SK-N-SH treated with all-trans-retinoic acid at 6 μM for 48 hours (cell line): ENCODE measurements around the gene C22orf31.

Source experiments
- ATAC-seq: fragments of 200-7000 bp; cut with Tn5 transposase; 3 replicates; pipeline ENCODE4 v1.9.1; 2020; ENCODE audit warnings: mild to moderate bottlenecking, moderate library complexity
- ARNTL ChIP-seq: fragments of 450-650 bp; formaldehyde crosslinking; IDR thresholded peaks from 2 replicates; pipeline ENCODE4 v1.5.0; 2020; ENCODE audit warnings: low read depth, mild to moderate bottlenecking, moderate library complexity, borderline replicate concordance
- BACH2 ChIP-seq: fragments of 250-450 bp; sonication (Bioruptor Pico); IDR thresholded peaks from 2 replicates; pipeline ENCODE4 v1.9.0; 2021; ENCODE audit warnings: mild to moderate bottlenecking, borderline replicate concordance
- CSDC2 ChIP-seq: fragments of 250-450 bp; sonication (Bioruptor Pico); IDR thresholded peaks from 2 replicates; pipeline ENCODE4 v1.5.0; 2020; ENCODE audit warnings: mild to moderate bottlenecking, moderate library complexity
- CSRNP3 ChIP-seq: fragments of 250-450 bp; sonication (Bioruptor Pico); IDR thresholded peaks from 2 replicates; pipeline ENCODE4 v1.5.1; 2021; ENCODE audit warnings: mild to moderate bottlenecking, moderate library complexity
- ESRRG ChIP-seq: fragments of 250-450 bp; sonication (Bioruptor Pico); IDR thresholded peaks from 2 replicates; pipeline ENCODE4 v1.6.1; 2021; ENCODE audit warnings: mild to moderate bottlenecking
- ISL1 ChIP-seq: fragments of 250-450 bp; sonication (Bioruptor Pico); IDR thresholded peaks from 2 replicates; pipeline ENCODE4 v2.1.2; 2022; ENCODE audit warnings: mild to moderate bottlenecking, moderate library complexity
- OSR1 ChIP-seq: fragments of 250-450 bp; sonication (Bioruptor Pico); IDR thresholded peaks from 2 replicates; pipeline ENCODE4 v1.8.0; 2022; ENCODE audit warnings: moderate library complexity, mild to moderate bottlenecking, inconsistent platforms
- PATZ1 ChIP-seq: fragments of 250-450 bp; sonication (Bioruptor Pico); IDR thresholded peaks from 2 replicates; pipeline ENCODE4 v1.8.0; 2020; ENCODE audit warnings: mild to moderate bottlenecking, moderate library complexity, borderline replicate concordance
- PPARA ChIP-seq: fragments of 250-450 bp; sonication (Bioruptor Pico); IDR thresholded peaks from 2 replicates; pipeline ENCODE4 v1.5.0; 2020; ENCODE audit warnings: mild to moderate bottlenecking, borderline replicate concordance
- RARB ChIP-seq: fragments of 250-450 bp; sonication (Bioruptor Pico); IDR thresholded peaks from 2 replicates; pipeline ENCODE4 v1.8.0; 2021; ENCODE audit warnings: mild to moderate bottlenecking, moderate library complexity
- TCF4 ChIP-seq: fragments of 250-450 bp; sonication (Bioruptor Pico); IDR thresholded peaks from 2 replicates; pipeline ENCODE4 v1.8.0; 2021; ENCODE audit warnings: mild to moderate bottlenecking, moderate library complexity, borderline replicate concordance
- TOX ChIP-seq: fragments of 250-450 bp; sonication (Bioruptor Pico); IDR thresholded peaks from 2 replicates; pipeline ENCODE4 v1.8.0; 2021; ENCODE audit warnings: mild to moderate bottlenecking, moderate library complexity, borderline replicate concordance
- ZC3H10 ChIP-seq: fragments of 250-450 bp; sonication (Bioruptor Pico); IDR thresholded peaks from 2 replicates; pipeline ENCODE4 v1.5.1; 2021; ENCODE audit warnings: mild to moderate bottlenecking, moderate library complexity
- ZFP30 ChIP-seq: fragments of 450-650 bp; formaldehyde crosslinking; IDR thresholded peaks from 2 replicates; pipeline ENCODE4 v1.5.0; 2022; ENCODE audit warnings: mild to moderate bottlenecking, moderate library complexity
- ZNF565 ChIP-seq: fragments of 450-650 bp; formaldehyde crosslinking; conservative IDR thresholded peaks from 2 replicates; pipeline ENCODE4 v1.5.0; 2020; ENCODE audit warnings: low read depth, mild to moderate bottlenecking, moderate library complexity
- ZNF70 ChIP-seq: fragments of 450-650 bp; formaldehyde crosslinking; IDR thresholded peaks from 2 replicates; pipeline ENCODE4 v1.5.0; 2020; ENCODE audit warnings: mild to moderate bottlenecking, moderate library complexity
- ZNF8 ChIP-seq: fragments of 450-650 bp; formaldehyde crosslinking; IDR thresholded peaks from 2 replicates; pipeline ENCODE4 v1.5.0; 2020; ENCODE audit warnings: mild to moderate bottlenecking, moderate library complexity
- TF ChIP-seq, protein P1 (sequence below): fragments of 250-450 bp; sonication (Bioruptor Pico); IDR thresholded peaks from 2 replicates; pipeline ENCODE4 v1.5.0; 2020; ENCODE audit warnings: mild to moderate bottlenecking, moderate library complexity
- TF ChIP-seq, protein P2 (sequence below): fragments of 250-450 bp; sonication (Bioruptor Pico); IDR thresholded peaks from 2 replicates; pipeline ENCODE4 v1.5.1; 2020; ENCODE audit warnings: low read depth, mild to moderate bottlenecking, moderate library complexity
- TF ChIP-seq, protein P3 (sequence below): fragments of 250-450 bp; sonication (Bioruptor Pico); IDR thresholded peaks from 2 replicates; pipeline ENCODE4 v1.8.0; 2021; ENCODE audit warnings: low read depth, mild to moderate bottlenecking, moderate library complexity, borderline replicate concordance

Gene C22orf31

GRCh38 chr22:29095459-29095858 is 33.8 kb upstream of the C22orf31 start:
- TF ChIP-seq TCF4: no peak
- TF ChIP-seq RARB (CRISPR knock-in tag): no peak
- no peak for TF ChIP-seq ZNF8 (CRISPR knock-in tag)
- TF ChIP-seq ZC3H10 (CRISPR knock-in tag): no peak
- TF ChIP-seq OSR1: no peak
- TF ChIP-seq CSDC2 (CRISPR knock-in tag): no peak
- no peak for TF ChIP-seq ARNTL (CRISPR knock-in tag)
- no peak for ATAC-seq

- 0 out of 2 replicates have a peak, but pooled peaks have one; percentile 45 for TF ChIP-seq TCF4
- TF ChIP-seq, protein P1, sequence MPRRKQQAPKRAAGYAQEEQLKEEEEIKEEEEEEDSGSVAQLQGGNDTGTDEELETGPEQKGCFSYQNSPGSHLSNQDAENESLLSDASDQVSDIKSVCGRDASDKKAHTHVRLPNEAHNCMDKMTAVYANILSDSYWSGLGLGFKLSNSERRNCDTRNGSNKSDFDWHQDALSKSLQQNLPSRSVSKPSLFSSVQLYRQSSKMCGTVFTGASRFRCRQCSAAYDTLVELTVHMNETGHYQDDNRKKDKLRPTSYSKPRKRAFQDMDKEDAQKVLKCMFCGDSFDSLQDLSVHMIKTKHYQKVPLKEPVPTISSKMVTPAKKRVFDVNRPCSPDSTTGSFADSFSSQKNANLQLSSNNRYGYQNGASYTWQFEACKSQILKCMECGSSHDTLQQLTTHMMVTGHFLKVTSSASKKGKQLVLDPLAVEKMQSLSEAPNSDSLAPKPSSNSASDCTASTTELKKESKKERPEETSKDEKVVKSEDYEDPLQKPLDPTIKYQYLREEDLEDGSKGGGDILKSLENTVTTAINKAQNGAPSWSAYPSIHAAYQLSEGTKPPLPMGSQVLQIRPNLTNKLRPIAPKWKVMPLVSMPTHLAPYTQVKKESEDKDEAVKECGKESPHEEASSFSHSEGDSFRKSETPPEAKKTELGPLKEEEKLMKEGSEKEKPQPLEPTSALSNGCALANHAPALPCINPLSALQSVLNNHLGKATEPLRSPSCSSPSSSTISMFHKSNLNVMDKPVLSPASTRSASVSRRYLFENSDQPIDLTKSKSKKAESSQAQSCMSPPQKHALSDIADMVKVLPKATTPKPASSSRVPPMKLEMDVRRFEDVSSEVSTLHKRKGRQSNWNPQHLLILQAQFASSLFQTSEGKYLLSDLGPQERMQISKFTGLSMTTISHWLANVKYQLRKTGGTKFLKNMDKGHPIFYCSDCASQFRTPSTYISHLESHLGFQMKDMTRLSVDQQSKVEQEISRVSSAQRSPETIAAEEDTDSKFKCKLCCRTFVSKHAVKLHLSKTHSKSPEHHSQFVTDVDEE: peak; percentile 52; the same call in 1 of the 2 replicates
- no peak for TF ChIP-seq ZNF70 (CRISPR knock-in tag)
- TF ChIP-seq, all 23 proteins: peak for 2
- peak; percentile 95 for ATAC-seq
Measured at GRCh38 chr22:29093501-29094300, 32.1 kb upstream of the C22orf31 start.

DNA sequence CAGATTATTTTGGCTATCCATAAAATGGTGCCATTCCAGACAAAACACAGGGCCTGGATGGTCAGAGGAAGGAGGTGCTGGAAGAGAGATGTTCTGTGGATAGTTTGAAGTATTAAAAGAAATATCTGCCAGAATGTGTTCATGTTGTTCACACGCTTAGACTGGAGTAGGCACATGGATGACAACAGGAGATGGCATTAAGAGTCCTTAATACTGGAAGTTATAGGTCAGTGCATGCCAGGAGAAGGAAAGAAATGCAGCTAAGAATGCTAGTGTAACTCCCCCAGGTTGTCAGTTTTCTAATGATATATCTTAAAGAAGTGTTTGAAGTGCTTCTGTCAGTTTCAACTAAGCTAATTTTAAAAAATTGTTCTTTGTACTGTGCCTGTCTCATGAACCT is 31.4 kb upstream of the C22orf31 start:
- no peak for TF ChIP-seq ZFP30 (CRISPR knock-in tag)
- no peak for TF ChIP-seq ESRRG (CRISPR knock-in tag)
- no peak for TF ChIP-seq TCF4
- no peak for TF ChIP-seq ISL1
- no peak for TF ChIP-seq CSRNP3
- no peak for TF ChIP-seq OSR1
- ATAC-seq: peak; percentile 64

- ATAC-seq: no peak
- TF ChIP-seq ZC3H10 (CRISPR knock-in tag): no peak
- no peak for TF ChIP-seq OSR1
- TF ChIP-seq ZNF8 (CRISPR knock-in tag): no peak
- TF ChIP-seq BACH2 (CRISPR knock-in tag): no peak
- no peak for TF ChIP-seq RARB (CRISPR knock-in tag)
- TF ChIP-seq, protein P2, sequence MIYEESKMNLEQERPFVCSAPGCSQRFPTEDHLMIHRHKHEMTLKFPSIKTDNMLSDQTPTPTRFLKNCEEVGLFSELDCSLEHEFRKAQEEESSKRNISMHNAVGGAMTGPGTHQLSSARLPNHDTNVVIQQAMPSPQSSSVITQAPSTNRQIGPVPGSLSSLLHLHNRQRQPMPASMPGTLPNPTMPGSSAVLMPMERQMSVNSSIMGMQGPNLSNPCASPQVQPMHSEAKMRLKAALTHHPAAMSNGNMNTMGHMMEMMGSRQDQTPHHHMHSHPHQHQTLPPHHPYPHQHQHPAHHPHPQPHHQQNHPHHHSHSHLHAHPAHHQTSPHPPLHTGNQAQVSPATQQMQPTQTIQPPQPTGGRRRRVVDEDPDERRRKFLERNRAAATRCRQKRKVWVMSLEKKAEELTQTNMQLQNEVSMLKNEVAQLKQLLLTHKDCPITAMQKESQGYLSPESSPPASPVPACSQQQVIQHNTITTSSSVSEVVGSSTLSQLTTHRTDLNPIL (CRISPR knock-in tag): no peak
- no peak for TF ChIP-seq CSRNP3
- TF ChIP-seq CSDC2 (CRISPR knock-in tag): no peak
- no peak for TF ChIP-seq ZNF565 (CRISPR knock-in tag)
- TF ChIP-seq, protein P3, sequence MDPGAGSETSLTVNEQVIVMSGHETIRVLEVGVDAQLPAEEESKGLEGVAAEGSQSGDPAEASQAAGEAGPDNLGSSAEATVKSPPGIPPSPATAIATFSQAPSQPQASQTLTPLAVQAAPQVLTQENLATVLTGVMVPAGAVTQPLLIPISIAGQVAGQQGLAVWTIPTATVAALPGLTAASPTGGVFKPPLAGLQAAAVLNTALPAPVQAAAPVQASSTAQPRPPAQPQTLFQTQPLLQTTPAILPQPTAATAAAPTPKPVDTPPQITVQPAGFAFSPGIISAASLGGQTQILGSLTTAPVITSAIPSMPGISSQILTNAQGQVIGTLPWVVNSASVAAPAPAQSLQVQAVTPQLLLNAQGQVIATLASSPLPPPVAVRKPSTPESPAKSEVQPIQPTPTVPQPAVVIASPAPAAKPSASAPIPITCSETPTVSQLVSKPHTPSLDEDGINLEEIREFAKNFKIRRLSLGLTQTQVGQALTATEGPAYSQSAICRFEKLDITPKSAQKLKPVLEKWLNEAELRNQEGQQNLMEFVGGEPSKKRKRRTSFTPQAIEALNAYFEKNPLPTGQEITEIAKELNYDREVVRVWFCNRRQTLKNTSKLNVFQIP: no peak
- no peak for TF ChIP-seq PPARA (CRISPR knock-in tag)
- TF ChIP-seq, protein P1: no peak
- TF ChIP-seq ARNTL (CRISPR knock-in tag): no peak
- TF ChIP-seq TOX (CRISPR knock-in tag): no peak
- TF ChIP-seq ISL1: no peak
- TF ChIP-seq ZFP30 (CRISPR knock-in tag): no peak
- no peak for TF ChIP-seq PATZ1 (CRISPR knock-in tag)
- no peak for TF ChIP-seq ESRRG (CRISPR knock-in tag)
Measured at GRCh38 chr22:29092243-29092642, 30.6 kb upstream of the C22orf31 start.
